H9 (cell line): ENCODE measurements around the gene IL17RE. TPM values are rescaled to one million over a fixed set of nuclear protein-coding genes. Genes with fewer than 3 reads are reported as not detected.

Experiments
- DNase-seq: peaks from one replicate; pipeline ENCODE4 v3.0.0-alpha.2; 2017
- H2AFZ ChIP-seq: one replicate; pipeline ENCODE4 v1.6.1; 2013; ENCODE audit warnings: mild to moderate bottlenecking, low read length, control low read depth, moderate library complexity
- H2AK5ac ChIP-seq: 2 replicates; pipeline ENCODE4 v1.6.1; 2013; ENCODE audit warnings: low read length, control low read depth, mixed read lengths; ENCODE audit not compliant: insufficient read length
- H2BK120ac ChIP-seq: one replicate; pipeline ENCODE4 v1.6.1; 2013; ENCODE audit warnings: low read depth, mild to moderate bottlenecking, low read length, control low read depth, inconsistent platforms; ENCODE audit not compliant: poor library complexity, severe bottlenecking
- H2BK12ac ChIP-seq: 2 replicates; pipeline ENCODE4 v1.6.1; 2013; ENCODE audit warnings: low read length, control low read depth, mixed read lengths, low read depth; ENCODE audit not compliant: insufficient read length
- H2BK15ac ChIP-seq: 2 replicates; pipeline ENCODE4 v1.6.1; 2013; ENCODE audit warnings: low read depth, low read length, control low read depth
- H2BK20ac ChIP-seq: one replicate; pipeline ENCODE4 v1.6.1; 2013; ENCODE audit warnings: low read depth, mild to moderate bottlenecking, low read length, control low read depth, inconsistent platforms; ENCODE audit not compliant: poor library complexity, severe bottlenecking
- H2BK5ac ChIP-seq: 2 replicates; pipeline ENCODE4 v1.6.1; 2013; ENCODE audit warnings: low read length, control low read depth, mixed read lengths; ENCODE audit not compliant: insufficient read length
- H3K14ac ChIP-seq: 2 replicates; pipeline ENCODE4 v1.6.1; 2013; ENCODE audit warnings: low read length, control low read depth; ENCODE audit not compliant: insufficient read depth
- H3K18ac ChIP-seq: 2 replicates; pipeline ENCODE4 v1.6.1; 2013; ENCODE audit warnings: low read depth, mild to moderate bottlenecking, mixed read lengths, low read length, control low read depth; ENCODE audit not compliant: insufficient read length
- H3K23ac ChIP-seq: 2 replicates; pipeline ENCODE4 v1.6.1; 2013; ENCODE audit warnings: low read length, control low read depth, mixed read lengths, low read depth; ENCODE audit not compliant: insufficient read length
- H3K23me2 ChIP-seq: 2 replicates; pipeline ENCODE4 v1.6.1; 2013; ENCODE audit warnings: low read depth, mild to moderate bottlenecking, mixed read lengths, low read length, control low read depth; ENCODE audit not compliant: insufficient read length, poor library complexity, severe bottlenecking
- H3K27ac ChIP-seq: 2 replicates; pipeline ENCODE4 v1.5.1; 2013; ENCODE audit warnings: low read length, control low read depth, mixed read lengths, low read depth; ENCODE audit not compliant: insufficient read length
- H3K27me3 ChIP-seq: 2 replicates; pipeline ENCODE4 v1.6.1; 2013; ENCODE audit warnings: low read length, control low read depth, inconsistent platforms; ENCODE audit not compliant: insufficient read depth
- H3K4ac ChIP-seq: 2 replicates; pipeline ENCODE4 v1.6.1; 2013; ENCODE audit warnings: low read depth, mild to moderate bottlenecking, control low read depth, inconsistent platforms, low read length, moderate library complexity
- H3K4me1 ChIP-seq: 2 replicates; pipeline ENCODE4 v1.6.1; 2013; ENCODE audit warnings: low read length, control low read depth, inconsistent platforms; ENCODE audit not compliant: insufficient read depth
- H3K4me2 ChIP-seq: 2 replicates; pipeline ENCODE4 v1.6.1; 2013; ENCODE audit warnings: low read length, control low read depth, mixed read lengths; ENCODE audit not compliant: insufficient read length, insufficient read depth
- H3K56ac ChIP-seq: 2 replicates; pipeline ENCODE4 v1.6.1; 2013; ENCODE audit warnings: low read depth, mild to moderate bottlenecking, mixed read lengths, low read length, control low read depth; ENCODE audit not compliant: insufficient read length
- H3K79me1 ChIP-seq: 2 replicates; pipeline ENCODE4 v1.6.1; 2013; ENCODE audit warnings: low read depth, mild to moderate bottlenecking, moderate library complexity, low read length, control low read depth, inconsistent platforms; ENCODE audit not compliant: insufficient read depth, poor library complexity, severe bottlenecking
- H3K79me2 ChIP-seq: 2 replicates; pipeline ENCODE4 v1.6.1; 2013; ENCODE audit warnings: low read length, control low read depth, inconsistent platforms; ENCODE audit not compliant: insufficient read depth
- H3K9ac ChIP-seq: 2 replicates; pipeline ENCODE4 v1.6.1; 2013; ENCODE audit warnings: low read length, control low read depth, mixed read lengths; ENCODE audit not compliant: insufficient read length; ENCODE audit errors: extremely low read depth
- H3K9me3 ChIP-seq: one replicate; pipeline ENCODE4 v1.6.1; 2013; ENCODE audit warnings: low read depth, low read length, inconsistent platforms; ENCODE audit not compliant: control insufficient read depth
- H3T11ph ChIP-seq: one replicate; pipeline ENCODE4 v1.6.1; 2013; ENCODE audit warnings: mild to moderate bottlenecking, low read length, control low read depth, inconsistent platforms
- H4K20me1 ChIP-seq: one replicate; pipeline ENCODE4 v1.6.1; 2013; ENCODE audit not compliant: control insufficient read depth, insufficient read length, insufficient read depth
- H4K5ac ChIP-seq: 2 replicates; pipeline ENCODE4 v1.6.1; 2013; ENCODE audit warnings: low read depth, mild to moderate bottlenecking, mixed read lengths, low read length, control low read depth; ENCODE audit not compliant: insufficient read length
- H4K8ac ChIP-seq: replicated peaks from 2 replicates; pipeline ENCODE4 v1.6.1; 2013; ENCODE audit warnings: low read length, control low read depth, mixed read lengths, low read depth; ENCODE audit not compliant: insufficient read length
- H4K91ac ChIP-seq: 2 replicates; pipeline ENCODE4 v1.6.1; 2013; ENCODE audit warnings: low read depth, mild to moderate bottlenecking, moderate library complexity, mixed read lengths, low read length, control low read depth; ENCODE audit not compliant: insufficient read length
- H3K27ac Mint-ChIP-seq, 3 experiments: 2 replicates in 2 of 3; 3 replicates in 1 of 3; pipeline ENCODE4 v1.8.0; 2020 to 2021; ENCODE audit warnings: mixed read lengths in 3 of 3, mild to moderate bottlenecking in 1 of 3, moderate library complexity in 1 of 3
- H3K27me3 Mint-ChIP-seq: 2 replicates; pipeline ENCODE4 v1.8.0; 2021; ENCODE audit warnings: low read depth, mild to moderate bottlenecking, moderate library complexity, mixed read lengths
- H3K36me3 Mint-ChIP-seq, 3 experiments: 2 replicates in 2 of 3; 3 replicates in 1 of 3; pipeline ENCODE4 v1.8.0; 2020 to 2021; ENCODE audit warnings: low read depth in 3 of 3, mixed read lengths in 3 of 3; ENCODE audit not compliant: insufficient read depth in 1 of 3
- H3K4me1 Mint-ChIP-seq, 2 experiments: 2 replicates each; pipeline ENCODE4 v1.8.0; 2020; ENCODE audit warnings: mixed read lengths in 2 of 2
- H3K4me3 Mint-ChIP-seq, 2 experiments: 2 replicates in 1 of 2; 3 replicates in 1 of 2; pipeline ENCODE4 v1.8.0; 2020 to 2021; ENCODE audit warnings: mild to moderate bottlenecking in 2 of 2, mixed read lengths in 2 of 2, moderate library complexity in 1 of 2
- H3K9me3 Mint-ChIP-seq, 2 experiments: 2 replicates in 1 of 2; 3 replicates in 1 of 2; pipeline ENCODE4 v1.8.0; 2020; ENCODE audit warnings: mild to moderate bottlenecking in 2 of 2, mixed read lengths in 2 of 2, moderate library complexity in 1 of 2
- WGBS: extraction: QIAGEN DNeasy Blood & Tissue Kit; methylation state at CpG from one replicate; pipeline ENCODE4 v1.1.7; 2013; ENCODE audit warnings: missing lambda C conversion rate, low lambda C conversion rate, mixed read lengths; ENCODE audit not compliant: insufficient read length; ENCODE audit errors: extremely low coverage; 5-methylcytosine and 5-hydroxymethylcytosine counted together
- total RNA-seq: library from RNA; stranded (reverse); gene quantifications from 2 replicates; pipeline ENCODE4 v1.2.1, GENCODE V29; 2021
- TF ChIP-seq, protein P1 (sequence below): fragments of 200-600 bp; sonication (generic); conservative IDR thresholded peaks from 3 replicates; pipeline ENCODE4 v1.8.0; 2021; ENCODE audit warnings: antibody characterized with exemption, mild to moderate bottlenecking

IL17RE gene
- total RNA-seq, 1 experiment from 2014 or later: 2.1 TPM

DNA sequence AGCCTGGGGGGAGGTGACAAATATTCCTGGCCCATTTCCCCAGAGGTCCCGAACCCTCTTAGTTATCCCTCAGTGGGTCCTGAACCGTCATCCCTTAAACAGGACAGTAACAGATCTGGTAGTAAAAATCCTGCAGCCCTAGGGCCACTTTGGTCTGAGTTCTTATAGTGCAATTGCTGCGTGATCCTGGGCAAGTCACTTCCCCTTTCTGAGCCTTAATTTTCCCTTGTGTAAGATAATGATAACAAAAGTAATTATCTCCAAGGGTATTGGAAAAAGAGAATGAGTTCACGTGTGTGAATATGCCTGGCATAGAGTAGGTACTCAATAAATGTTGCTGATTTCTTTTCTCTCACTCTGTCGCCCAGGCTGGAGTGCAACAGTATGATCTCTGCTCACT is 15.2 kb upstream of the IL17RE start:
- no peak overlapping the region for H4K5ac ChIP-seq
- H3K9me3 Mint-ChIP-seq: no peaks in the 10 kb centered on the region

More for the DNA sequence above, 15.2 kb upstream of the IL17RE start:
- Histone ChIP-seq H2AFZ (no peak overlapping the region), H3K4me1 (no peaks in the 10 kb centered on the region), H3K4ac (no peak overlapping the region), H3K9ac (no peak overlapping the region), H3K27me3 (no peaks in the 10 kb centered on the region; the same call in 1 of the 2 replicates), H3K14ac (no peak overlapping the region), H3K23ac (no peak overlapping the region), H2BK120ac (no peak overlapping the region), H4K8ac (no peak overlapping the region), H3K79me2 (peaks cover 6% of the 10 kb centered on the region; the same call in 1 of the 2 replicates), H4K20me1 (no peaks in the 10 kb centered on the region), H3K9me3 (no peaks in the 10 kb centered on the region), H2BK12ac (no peak overlapping the region), H3K18ac (no peak overlapping the region), H2BK5ac (no peak overlapping the region), H3K27ac (no peak overlapping the region), H3K4me2 (no peak overlapping the region), H2BK15ac (no peak overlapping the region), H2BK20ac (no peak overlapping the region), H2AK5ac (no peak overlapping the region), H3T11ph (no peak overlapping the region), H3K79me1 (peaks cover 3% of the 10 kb centered on the region), H3K23me2 (no peaks in the 10 kb centered on the region), H4K91ac (no peak overlapping the region), H3K56ac (no peak overlapping the region)
- no CpG with 5 or more reads among the region's 5 CpGs for WGBS
- no peak for DNase-seq
- Mint-ChIP-seq H3K4me1 (peaks cover 6 to 14% of the 10 kb centered on the region in 2 experiments), H3K36me3 (peaks cover 4 to 9% (median 8%) of the 10 kb centered on the region in 3 experiments), H3K4me3 (no peak overlapping the region), H3K27ac (no peak overlapping the region), H3K27me3 (no peaks in the 10 kb centered on the region; the same call in 1 of the 2 replicates)
- TF ChIP-seq, protein P1, sequence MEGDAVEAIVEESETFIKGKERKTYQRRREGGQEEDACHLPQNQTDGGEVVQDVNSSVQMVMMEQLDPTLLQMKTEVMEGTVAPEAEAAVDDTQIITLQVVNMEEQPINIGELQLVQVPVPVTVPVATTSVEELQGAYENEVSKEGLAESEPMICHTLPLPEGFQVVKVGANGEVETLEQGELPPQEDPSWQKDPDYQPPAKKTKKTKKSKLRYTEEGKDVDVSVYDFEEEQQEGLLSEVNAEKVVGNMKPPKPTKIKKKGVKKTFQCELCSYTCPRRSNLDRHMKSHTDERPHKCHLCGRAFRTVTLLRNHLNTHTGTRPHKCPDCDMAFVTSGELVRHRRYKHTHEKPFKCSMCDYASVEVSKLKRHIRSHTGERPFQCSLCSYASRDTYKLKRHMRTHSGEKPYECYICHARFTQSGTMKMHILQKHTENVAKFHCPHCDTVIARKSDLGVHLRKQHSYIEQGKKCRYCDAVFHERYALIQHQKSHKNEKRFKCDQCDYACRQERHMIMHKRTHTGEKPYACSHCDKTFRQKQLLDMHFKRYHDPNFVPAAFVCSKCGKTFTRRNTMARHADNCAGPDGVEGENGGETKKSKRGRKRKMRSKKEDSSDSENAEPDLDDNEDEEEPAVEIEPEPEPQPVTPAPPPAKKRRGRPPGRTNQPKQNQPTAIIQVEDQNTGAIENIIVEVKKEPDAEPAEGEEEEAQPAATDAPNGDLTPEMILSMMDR: no peak
